ENCODE data around the gene IDH3A.
"Not testable (repeated sequence)": the region's sequence is repeated elsewhere in the genome, so short reads cannot be mapped to it uniquely, and the experiment has no call there.

The IDH3A gene

DNA sequence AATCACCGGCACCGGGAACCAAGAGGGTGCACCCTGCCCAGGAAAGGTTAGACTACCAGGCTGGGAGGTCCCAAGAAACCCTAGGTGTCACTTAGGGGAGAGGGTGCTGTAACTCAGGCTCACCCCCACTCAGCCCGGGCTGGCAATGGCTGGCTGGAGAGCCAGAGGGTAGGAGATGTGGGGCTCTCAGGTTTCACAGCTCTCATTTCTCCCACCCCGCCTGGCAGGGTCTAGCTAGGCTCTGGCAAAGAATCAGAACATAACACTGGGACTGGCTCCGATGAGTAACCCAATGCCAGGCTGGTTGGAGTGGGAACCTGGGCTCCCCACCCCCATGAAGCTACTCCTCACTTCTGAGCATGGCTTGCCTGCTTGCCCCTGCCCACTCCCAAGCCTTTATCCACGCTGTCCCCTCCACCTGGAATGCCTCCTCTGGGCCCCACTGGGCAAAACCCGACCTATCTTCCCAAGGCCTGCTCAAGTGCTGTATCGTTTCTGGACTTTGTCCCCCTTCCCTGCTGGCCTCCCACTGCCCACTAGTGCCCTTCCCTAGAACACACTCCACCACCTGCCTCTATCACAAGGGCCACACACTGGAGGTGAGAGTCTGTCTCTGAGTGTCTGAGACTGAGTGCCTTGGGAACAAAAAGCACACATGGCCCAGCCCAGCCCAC is 19.9 kb upstream of the IDH3A start:
- DNase-seq (ENCODE audit: low read depth in 2 of 2): no peak

GRCh38 chr15:78129751-78130287 is 19.3 kb upstream of the IDH3A start:
- no peak for DNase-seq (ENCODE audit: low read depth in 2 of 2)

DNA sequence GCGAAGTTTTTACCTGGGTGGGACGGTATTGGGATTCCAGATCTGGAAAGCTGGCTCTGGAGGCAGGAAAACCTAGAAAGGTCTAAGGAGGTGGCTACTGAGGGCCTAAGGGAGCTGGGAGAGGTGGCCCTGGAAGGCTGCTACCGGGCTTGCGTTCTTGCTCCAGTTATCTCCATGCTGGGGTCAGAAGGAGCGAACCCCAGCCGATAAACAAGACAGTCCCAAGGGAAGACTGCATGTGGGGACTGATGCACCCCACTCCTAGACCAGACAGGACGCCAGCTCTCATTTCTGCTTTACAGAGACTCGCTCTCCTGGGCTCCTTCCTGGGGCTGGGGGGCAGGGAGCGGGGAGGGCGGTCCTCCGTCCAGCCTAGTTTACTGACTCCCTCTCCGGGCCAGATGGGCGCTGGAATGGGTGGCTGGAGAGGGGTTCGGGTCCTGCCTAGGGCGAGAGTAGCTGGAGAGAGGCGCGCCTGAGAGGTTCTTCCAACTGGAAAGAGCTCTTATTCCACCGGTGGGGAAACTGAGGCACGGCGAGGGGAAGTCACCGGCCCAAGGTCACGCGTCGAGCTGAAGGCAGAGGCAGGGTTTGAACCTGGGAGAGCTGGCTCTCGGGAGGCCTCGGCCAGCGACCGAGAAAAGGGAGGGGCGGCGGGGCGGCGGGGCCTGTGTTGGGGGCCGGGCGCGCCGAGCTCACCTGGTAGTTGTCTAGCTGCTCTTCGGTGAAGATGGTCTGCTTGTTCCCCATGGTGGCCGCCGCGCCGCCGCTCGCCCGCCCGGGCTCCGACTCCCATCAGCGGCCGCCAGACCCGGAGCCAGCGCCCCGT is 18.5 kb upstream of the IDH3A start:
- DNase-seq (ENCODE audit: low read depth in 2 of 2): no peak

- peak; percentile 42 to 62 for DNase-seq (ENCODE audit: low read depth in 2 of 2)
Measured at GRCh38 chr15:78131295-78132061, 17.7 kb upstream of the IDH3A start, which contains the start of gene CIB2. Gene CIB2 (minus strand): TSS chr15:78131445. CDS start chr15:78131215, 230 bp downstream.

DNA sequence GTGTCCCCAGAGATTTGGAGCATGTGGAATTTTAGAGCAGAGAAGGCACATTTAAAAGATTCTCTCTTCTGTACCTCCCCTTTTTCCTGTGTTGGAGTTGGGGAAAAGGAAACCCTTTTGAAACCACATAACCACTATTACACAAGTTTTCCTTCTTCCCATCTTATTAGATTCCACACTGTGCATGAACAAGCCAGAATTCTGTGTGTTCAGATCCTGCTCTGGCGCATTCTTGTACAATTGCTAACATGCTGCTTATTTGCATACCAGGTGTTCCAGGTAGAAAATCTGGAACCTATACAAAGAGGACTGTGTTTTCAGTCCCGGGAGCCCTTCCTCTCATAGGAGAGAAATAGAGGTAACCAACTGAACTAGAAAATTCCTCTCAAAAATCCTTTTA is 15.4 kb upstream of the IDH3A start:
- no peak for DNase-seq (ENCODE audit: low read depth in 2 of 2)

DNA sequence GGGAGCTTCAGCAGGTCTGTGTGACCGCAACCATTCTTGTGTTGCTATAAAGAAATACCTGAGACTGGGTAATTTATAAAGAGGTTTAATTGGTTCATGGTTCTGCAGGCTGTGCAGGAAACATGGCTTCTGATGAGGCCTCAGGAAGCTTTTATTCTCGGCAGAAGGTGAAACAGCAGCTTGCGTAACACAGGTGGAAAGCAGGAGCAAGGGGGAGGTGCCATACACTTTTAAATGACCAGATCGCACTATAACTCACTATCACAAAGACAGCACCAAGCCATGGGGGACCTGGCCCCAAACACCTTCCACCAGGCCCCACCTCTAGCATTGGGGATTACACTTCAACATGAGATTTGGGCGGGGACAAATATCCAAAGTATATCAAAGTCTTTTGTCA is 9.6 kb upstream of the IDH3A start:
- DNase-seq (ENCODE audit: low read depth in 2 of 2): no peak

GRCh38 chr15:78140292-78140691 is 8.9 kb upstream of the IDH3A start:
- DNase-seq (ENCODE audit: low read depth in 2 of 2): no peak

- DNase-seq (ENCODE audit: low read depth in 2 of 2): no peak
Measured at GRCh38 chr15:78142332-78142731, 6.8 kb upstream of the IDH3A start.

- DNase-seq (ENCODE audit: low read depth in 2 of 2): no peak
Measured at GRCh38 chr15:78146425-78147154, 2.6 kb upstream of the IDH3A start.

- DNase-seq (ENCODE audit: low read depth in 2 of 2): no peak
Measured at GRCh38 chr15:78147566-78147965, 1.6 kb upstream of the IDH3A start.

GRCh38 chr15:78148392-78149067 is 632 bp upstream of the IDH3A start:
- no peak for DNase-seq (ENCODE audit: low read depth in 2 of 2)

DNA sequence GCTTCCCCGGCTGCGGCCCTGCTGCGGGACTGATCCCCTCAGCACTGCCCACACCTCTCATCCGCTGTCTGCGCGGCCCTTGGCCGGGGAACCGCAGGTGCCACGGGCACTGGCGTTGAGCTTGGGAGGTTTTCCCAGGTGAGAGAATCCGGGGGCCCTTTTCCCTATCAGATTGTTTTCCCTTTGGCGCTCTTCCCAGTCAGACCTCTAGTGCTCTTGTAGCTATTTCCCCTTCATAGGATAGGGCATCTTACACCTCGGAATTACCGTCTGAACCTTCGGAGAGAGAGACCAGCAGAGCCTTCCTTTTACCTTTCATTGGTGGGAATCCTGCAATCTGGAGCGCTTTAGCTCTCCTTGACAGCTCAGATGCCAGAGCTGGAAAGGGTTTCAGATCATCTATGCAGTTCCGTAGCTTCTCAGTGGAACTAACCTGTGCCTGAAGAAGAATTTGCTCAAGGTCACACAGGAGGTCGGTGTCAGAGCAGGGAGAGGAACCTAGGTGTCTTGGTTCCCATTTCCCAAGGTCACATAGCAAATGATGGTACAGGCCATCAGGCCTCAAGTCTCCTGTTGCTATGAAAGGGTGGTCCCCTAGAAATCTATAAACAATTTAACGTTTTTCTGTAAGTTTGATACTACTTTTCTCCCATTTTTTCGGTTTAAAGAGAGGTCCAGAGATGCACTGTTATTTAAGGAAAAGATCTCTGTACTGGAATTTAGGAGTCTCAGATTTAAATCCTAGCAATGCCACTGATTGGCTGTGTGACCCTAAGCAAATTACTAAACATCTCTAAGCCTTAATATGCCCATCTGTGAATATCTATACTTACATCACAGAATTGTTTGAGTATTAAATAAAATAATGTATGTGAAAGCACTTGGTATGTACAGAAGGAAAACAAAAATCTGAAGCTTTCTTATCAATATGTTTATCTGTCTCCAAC is 916 bp downstream of the IDH3A start:
- no peak for DNase-seq (ENCODE audit: low read depth in 2 of 2)

- not testable (repeated sequence) for DNase-seq (ENCODE audit: low read depth in 2 of 2)
Measured at GRCh38 chr15:78151075-78151474, 1.9 kb downstream of the IDH3A start.

DNA sequence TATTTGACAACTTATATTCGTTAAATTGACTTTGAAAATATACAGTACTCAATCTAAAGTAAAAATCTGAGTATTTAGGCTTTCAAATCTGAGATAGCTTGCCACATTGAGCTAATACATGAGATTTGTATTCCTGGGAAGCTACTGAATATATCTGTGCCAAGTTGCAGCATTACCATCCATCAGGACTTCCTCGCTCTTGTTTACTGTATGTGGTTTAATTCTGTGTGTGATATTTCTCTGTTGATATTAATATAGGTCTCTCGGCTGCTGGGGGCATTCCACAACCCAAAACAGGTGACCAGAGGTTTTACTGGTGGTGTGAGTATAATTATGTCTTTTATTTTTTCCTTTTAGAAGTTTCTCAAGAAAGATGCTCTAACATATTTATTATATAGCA is 5.8 kb downstream of the IDH3A start:
- DNase-seq (ENCODE audit: low read depth in 2 of 2): no peak

DNA sequence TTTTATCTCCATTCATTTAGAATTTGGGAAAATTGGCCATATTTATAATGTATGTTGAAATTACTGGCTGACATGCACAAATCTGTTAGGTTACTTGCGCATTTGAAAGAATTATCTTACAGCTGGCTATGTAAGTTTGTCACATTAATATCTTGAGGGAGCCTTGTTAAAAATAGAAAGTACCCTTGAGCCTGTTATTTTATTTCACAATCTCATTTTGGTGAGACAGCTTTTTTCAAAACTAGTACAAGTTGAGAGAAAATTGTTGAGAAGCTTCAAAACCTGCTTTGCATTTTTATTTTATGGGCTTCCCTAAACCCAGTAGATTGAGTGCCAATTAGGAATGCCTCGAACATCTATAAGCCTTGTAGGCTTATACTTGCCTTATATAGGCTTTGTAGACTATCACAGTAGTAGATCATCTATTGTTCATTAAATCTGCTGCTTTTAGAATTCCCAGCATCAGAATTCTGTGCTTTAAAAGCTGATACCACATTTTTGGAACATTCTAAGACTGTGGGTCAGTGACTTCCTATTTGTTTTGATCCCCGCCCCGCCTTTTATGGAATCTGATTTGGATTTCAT is 6.3 kb downstream of the IDH3A start:
- no peak for DNase-seq (ENCODE audit: low read depth in 2 of 2)

DNA sequence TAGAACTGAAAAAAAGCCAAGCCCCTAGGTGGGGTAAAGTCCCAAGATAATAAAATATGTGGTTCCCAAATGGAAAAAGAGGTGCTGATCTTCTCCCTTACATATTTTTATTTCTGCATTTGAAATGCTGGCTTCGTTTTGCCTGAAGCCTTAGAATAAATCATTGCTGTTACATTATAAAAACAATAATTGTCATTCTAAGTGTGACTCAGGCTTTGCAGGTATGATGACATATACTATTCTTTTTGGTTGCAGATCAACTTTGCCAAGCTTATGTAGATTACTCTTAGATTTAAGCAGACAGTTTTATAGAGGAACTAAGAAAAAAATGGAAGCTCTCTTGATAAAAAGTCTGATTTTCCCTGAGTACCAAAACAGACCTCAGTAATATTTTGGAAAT is 7.5 kb downstream of the IDH3A start:
- DNase-seq (ENCODE audit: low read depth in 2 of 2): no peak

DNA sequence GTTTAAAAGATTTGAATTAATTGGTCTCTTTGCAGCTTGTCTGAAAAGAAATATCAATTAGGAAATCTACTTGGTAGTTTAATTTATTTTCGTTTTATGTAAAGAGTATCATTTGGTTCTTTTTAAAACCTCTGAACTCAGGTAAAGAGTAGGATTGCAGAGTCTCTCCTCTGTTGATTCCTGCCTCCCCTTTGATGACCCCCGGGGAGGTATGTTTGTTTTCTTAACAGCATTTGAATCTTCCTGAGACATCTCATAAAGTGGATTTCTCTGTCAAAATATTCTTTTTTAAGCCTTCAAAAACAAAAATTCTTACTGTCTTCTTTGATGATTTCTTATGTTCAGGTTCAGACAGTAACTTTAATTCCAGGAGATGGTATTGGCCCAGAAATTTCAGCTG is 8.0 kb downstream of the IDH3A start:
- no peak for DNase-seq (ENCODE audit: low read depth in 2 of 2)

DNA sequence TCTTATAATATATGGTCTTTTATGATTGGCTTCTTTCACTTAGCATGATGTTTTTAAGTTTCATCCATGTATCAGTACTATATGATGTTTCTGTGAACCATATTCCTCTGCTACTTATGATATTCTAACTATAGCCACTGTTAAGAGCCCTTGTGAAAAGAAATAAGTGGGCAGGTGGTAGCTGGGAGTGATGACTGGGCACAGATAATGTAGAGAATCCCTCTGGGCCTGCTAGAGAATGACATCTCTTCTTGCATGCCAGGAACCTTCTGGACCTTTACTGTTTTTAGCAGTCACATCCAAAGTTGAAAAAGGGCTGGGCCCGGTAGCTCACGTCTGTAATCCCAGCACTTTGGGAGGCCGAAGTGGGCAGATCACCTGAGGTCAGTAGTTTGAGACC is 10.2 kb downstream of the IDH3A start:
- DNase-seq (ENCODE audit: low read depth in 2 of 2): no peak

DNA sequence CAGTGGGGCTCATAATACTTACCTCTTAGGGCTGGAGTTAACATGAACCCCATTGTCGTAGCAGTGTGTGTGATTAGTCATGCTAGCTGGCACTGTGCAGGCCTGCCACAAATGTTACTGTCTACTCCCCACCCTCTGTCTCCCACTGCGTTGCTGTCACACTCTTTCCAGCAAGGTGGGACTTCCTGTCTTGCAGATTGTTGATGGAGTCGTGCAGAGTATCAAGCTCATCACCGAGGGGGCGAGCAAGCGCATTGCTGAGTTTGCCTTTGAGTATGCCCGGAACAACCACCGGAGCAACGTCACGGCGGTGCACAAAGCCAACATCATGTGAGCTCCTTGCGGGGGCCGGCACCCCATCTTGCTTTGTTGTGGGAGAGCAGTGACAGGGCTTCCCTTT is 12.9 kb downstream of the IDH3A start:
- peak; percentile 12 to 14 for DNase-seq (ENCODE audit: low read depth in 2 of 2)

Measured in stimulated activated CD8-positive, alpha-beta memory T cell treated with anti-CD3 and anti-CD28 coated beads, Interleukin-15, amount 100 ng/mL, for 4 hours (primary cell).